ENCODE results near the gene TRHDE.

DNA sequence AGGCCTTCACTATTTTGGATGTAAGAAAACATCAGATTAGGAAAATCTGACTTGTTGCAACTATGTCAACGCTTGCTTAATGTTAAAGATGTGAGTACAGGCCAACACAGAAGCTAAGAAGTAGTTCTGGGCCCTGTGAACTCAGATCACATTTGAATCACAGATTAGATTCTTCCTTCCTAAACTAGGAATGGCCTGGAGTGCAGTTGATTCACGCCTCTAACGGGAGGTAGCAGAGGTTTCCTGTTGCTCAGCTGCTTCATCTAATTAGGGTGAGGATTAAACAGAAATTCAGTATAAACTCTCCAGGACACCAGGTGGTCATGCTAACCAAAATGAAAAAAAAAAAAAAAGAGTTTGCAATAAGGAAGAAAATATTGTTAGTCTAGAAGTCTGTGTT is 314.3 kb downstream of the TRHDE start:
- TF ChIP-seq EZH2phosphoT487 (IDR thresholded peaks at IDR 0.05; ENCODE audit: low read depth), result no peak
- TF ChIP-seq, protein P1, sequence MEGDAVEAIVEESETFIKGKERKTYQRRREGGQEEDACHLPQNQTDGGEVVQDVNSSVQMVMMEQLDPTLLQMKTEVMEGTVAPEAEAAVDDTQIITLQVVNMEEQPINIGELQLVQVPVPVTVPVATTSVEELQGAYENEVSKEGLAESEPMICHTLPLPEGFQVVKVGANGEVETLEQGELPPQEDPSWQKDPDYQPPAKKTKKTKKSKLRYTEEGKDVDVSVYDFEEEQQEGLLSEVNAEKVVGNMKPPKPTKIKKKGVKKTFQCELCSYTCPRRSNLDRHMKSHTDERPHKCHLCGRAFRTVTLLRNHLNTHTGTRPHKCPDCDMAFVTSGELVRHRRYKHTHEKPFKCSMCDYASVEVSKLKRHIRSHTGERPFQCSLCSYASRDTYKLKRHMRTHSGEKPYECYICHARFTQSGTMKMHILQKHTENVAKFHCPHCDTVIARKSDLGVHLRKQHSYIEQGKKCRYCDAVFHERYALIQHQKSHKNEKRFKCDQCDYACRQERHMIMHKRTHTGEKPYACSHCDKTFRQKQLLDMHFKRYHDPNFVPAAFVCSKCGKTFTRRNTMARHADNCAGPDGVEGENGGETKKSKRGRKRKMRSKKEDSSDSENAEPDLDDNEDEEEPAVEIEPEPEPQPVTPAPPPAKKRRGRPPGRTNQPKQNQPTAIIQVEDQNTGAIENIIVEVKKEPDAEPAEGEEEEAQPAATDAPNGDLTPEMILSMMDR (IDR thresholded peaks at IDR 0.05; ENCODE audit: low read depth, low read length), result no peak
